BJ (cell line): ENCODE measurements around the gene TSTD2. TPM values are rescaled to one million over a fixed set of nuclear protein-coding genes. Genes with fewer than 3 reads are reported as not detected.
"Not testable (repeated sequence)": the region's sequence is repeated elsewhere in the genome, so short reads cannot be mapped to it uniquely, and the experiment has no call there.

Source experiments
- CTCF ChIA-PET: fragments of 350-600 bp; formaldehyde crosslinking; extraction: SDS; loops from one replicate; lab custom pipeline; 2021; ENCODE audit warnings: antibody characterized with exemption, inconsistent platforms; lab: Yijun Ruan, JAX
- POLR2A ChIA-PET: fragments of 300-600 bp; sonication (Branson Sonifier 250); formaldehyde crosslinking; extraction: SDS; loops from one replicate; lab custom pipeline; 2021; ENCODE audit warnings: antibody characterized with exemption; lab: Charles Lee
- DNase-seq: peaks from one replicate; pipeline ENCODE4 v3.0.0-alpha.2; 2011; ENCODE audit warnings: low read depth
- H3K27me3 ChIP-seq: 2 replicates; pipeline ENCODE4 v1.6.0; 2011; ENCODE audit warnings: low read length; ENCODE audit not compliant: control insufficient read depth, insufficient read depth
- H3K36me3 ChIP-seq: 2 replicates; pipeline ENCODE4 v1.5.1; 2011; ENCODE audit warnings: low read length; ENCODE audit not compliant: control insufficient read depth, insufficient read depth
- H3K4me3 ChIP-seq: 2 replicates; pipeline ENCODE4 v1.5.1; 2011; ENCODE audit warnings: low read depth, mild to moderate bottlenecking, control low read depth, low read length
- polyA plus RNA-seq: library from polyadenylated mRNA; depleted of rRNA; stranded (reverse); fragments of >200 nt; gene quantifications from 2 replicates; pipeline ENCODE4 v1.2.3, GENCODE V29; 2011
- TF ChIP-seq, protein P1 (sequence below): IDR thresholded peaks from 2 replicates; pipeline ENCODE4 v1.5.1; 2011; ENCODE audit warnings: low read depth, mild to moderate bottlenecking, control low read depth, inconsistent platforms, low read length, moderate library complexity; ENCODE audit not compliant: insufficient read depth

The TSTD2 gene
- polyA plus RNA-seq, 1 experiment, result 15.4 TPM

DNA sequence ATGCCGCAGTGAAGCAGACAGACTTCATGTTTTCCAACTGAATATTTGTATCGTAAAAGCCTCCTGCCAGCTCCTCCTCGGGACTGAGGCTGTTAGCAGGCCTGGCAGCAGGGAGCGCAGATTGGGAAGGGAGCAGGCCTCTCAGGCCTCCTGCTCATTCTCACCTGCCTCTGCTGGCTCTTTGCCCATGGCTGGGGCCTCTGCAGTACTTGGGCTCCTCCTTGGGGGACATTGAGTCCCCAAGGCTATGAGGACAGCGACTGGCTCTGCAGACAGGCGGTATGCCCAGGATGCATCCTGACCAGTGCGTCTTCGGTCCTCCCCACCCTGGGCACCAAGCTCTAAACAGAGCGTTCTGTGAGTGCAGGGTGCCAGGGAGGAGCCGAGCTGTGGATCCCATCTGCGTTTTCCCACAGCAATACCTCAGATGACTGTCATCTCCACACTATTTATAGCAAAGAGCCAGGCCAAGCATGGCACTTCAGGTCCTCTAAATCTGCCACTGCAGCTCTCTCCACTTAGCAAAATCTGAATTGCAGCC lies 38.7 kb downstream of the TSTD2 start:
- ChIA-PET POLR2A (no interaction called here), CTCF (interaction anchor here (0.9 to 18.0 kb wide), 4 partner anchors 9 to 183 kb away, joined by 3 to 292 read pairs (median 4); partner anchors contain the start of gene TDRD7)

GRCh38 chr9:97593960-97594359 lies 39.2 kb downstream of the TSTD2 start:
- no peaks in the 10 kb centered on the region for H3K36me3 ChIP-seq
- no peaks in the 10 kb centered on the region for H3K27me3 ChIP-seq
- ChIA-PET POLR2A (no interaction called here), CTCF (interaction anchor here (1.3 to 18.0 kb wide), 3 partner anchors 9 to 183 kb away, joined by 3 to 292 read pairs (median 5); no protein-coding TSS in a partner anchor)
- no peak overlapping the region for H3K4me3 ChIP-seq
- TF ChIP-seq, protein P1, sequence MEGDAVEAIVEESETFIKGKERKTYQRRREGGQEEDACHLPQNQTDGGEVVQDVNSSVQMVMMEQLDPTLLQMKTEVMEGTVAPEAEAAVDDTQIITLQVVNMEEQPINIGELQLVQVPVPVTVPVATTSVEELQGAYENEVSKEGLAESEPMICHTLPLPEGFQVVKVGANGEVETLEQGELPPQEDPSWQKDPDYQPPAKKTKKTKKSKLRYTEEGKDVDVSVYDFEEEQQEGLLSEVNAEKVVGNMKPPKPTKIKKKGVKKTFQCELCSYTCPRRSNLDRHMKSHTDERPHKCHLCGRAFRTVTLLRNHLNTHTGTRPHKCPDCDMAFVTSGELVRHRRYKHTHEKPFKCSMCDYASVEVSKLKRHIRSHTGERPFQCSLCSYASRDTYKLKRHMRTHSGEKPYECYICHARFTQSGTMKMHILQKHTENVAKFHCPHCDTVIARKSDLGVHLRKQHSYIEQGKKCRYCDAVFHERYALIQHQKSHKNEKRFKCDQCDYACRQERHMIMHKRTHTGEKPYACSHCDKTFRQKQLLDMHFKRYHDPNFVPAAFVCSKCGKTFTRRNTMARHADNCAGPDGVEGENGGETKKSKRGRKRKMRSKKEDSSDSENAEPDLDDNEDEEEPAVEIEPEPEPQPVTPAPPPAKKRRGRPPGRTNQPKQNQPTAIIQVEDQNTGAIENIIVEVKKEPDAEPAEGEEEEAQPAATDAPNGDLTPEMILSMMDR, result no peak
- DNase-seq, result no peak

More for the DNA sequence above, 38.7 kb downstream of the TSTD2 start:
- Histone ChIP-seq H3K36me3 (no peaks in the 10 kb centered on the region), H3K4me3 (no peak overlapping the region), H3K27me3 (no peaks in the 10 kb centered on the region)
- DNase-seq, result no peak
- TF ChIP-seq, protein P1, result no peak

- no peaks in the 10 kb centered on the region for H3K27me3 ChIP-seq
- H3K36me3 ChIP-seq, result no peaks in the 10 kb centered on the region
- ChIA-PET CTCF (interaction anchor here (18.0 kb wide), 1 partner anchor 124 kb away, joined by 292 read pairs; no protein-coding TSS in a partner anchor), POLR2A (no interaction called here)
- DNase-seq, result no peak
- no peak overlapping the region for H3K4me3 ChIP-seq
- TF ChIP-seq, protein P1, result no peak
Measured at GRCh38 chr9:97592126-97592525, 41.0 kb downstream of the TSTD2 start.

GRCh38 chr9:97591535-97591934 lies 41.6 kb downstream of the TSTD2 start:
- no peak for DNase-seq
- no peaks in the 10 kb centered on the region for H3K36me3 ChIP-seq
- no peaks in the 10 kb centered on the region for H3K27me3 ChIP-seq
- TF ChIP-seq, protein P1, result no peak
- POLR2A ChIA-PET, result no interaction called here
- no peak overlapping the region for H3K4me3 ChIP-seq
- CTCF ChIA-PET, result interaction anchor here (1.9 to 18.0 kb wide), 2 partner anchors 123 kb away, joined by 11 to 292 read pairs; no protein-coding TSS in a partner anchor

- H3K36me3 ChIP-seq, H3K27me3 ChIP-seq, POLR2A ChIA-PET, H3K4me3 ChIP-seq, DNase-seq: not testable (repeated sequence)
- CTCF ChIA-PET, result interaction anchor here (1.0 kb wide), 1 partner anchor 15 kb away, joined by 4 read pairs; no protein-coding TSS in a partner anchor
Measured at GRCh38 chr9:97586909-97587308, 46.3 kb downstream of the TSTD2 start.

- POLR2A ChIA-PET, H3K4me3 ChIP-seq, DNase-seq, CTCF ChIA-PET, H3K36me3 ChIP-seq, H3K27me3 ChIP-seq: not testable (repeated sequence)
Measured at GRCh38 chr9:97584778-97585177, 48.4 kb downstream of the TSTD2 start.

DNA sequence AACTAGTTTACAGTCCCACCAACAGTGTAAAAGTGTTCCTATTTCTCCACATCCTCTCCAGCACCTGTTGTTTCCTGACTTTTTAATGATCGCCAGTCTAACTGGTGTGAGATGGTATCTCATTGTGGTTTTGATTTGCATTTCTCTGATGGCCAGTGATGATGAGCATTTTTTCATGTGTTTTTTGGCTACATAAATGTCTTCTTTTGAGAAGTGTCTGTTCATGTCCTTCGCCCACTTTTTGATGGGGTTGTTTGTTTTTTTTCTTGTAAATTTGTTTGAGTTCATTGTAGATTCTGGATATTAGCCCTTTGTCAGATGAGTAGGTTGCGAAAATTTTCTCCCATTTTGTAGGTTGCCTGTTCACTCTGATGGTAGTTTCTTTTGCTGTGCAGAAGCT lies 51.6 kb downstream of the TSTD2 start:
- H3K27me3 ChIP-seq, CTCF ChIA-PET, POLR2A ChIA-PET: not testable (repeated sequence)

More for the DNA sequence above, 51.6 kb downstream of the TSTD2 start:
- not testable (repeated sequence) for H3K4me3 ChIP-seq, H3K36me3 ChIP-seq, DNase-seq
